Activated T-helper 1 cell treated with anti-CD3 and anti-CD28 coated beads, Interleukin-12 subunit alpha, Interleukin-12 subunit beta, Interleukin-2, Interleukin-4 antibody, amounts not matched to agents 30 ng/mL and 10 ng/mL and 1 ng/mL, durations not matched to agents 14 hours and 24 hours and 36 hours (primary cell): ENCODE measurements around the gene DCAF6. TPM values are rescaled to one million over a fixed set of nuclear protein-coding genes. Genes with fewer than 3 reads are reported as not detected.
A peak's percentile ranks its signal among the peaks of the same experiment; 100 is the strongest.
"Not testable (repeated sequence)": the region's sequence is repeated elsewhere in the genome, so short reads cannot be mapped to it uniquely, and the experiment has no call there.

Experiments
- DNase-seq: peaks from one replicate; pipeline ENCODE4 v3.0.0; 2021; ENCODE audit warnings: low spot score
- H3K27ac Mint-ChIP-seq: one replicate; pipeline ENCODE4 v1.8.0; 2021; ENCODE audit warnings: mild to moderate bottlenecking, mixed read lengths
- H3K27me3 Mint-ChIP-seq: one replicate; pipeline ENCODE4 v1.8.0; 2022; ENCODE audit warnings: mild to moderate bottlenecking, moderate library complexity, mixed read lengths; ENCODE audit not compliant: insufficient read depth
- H3K36me3 Mint-ChIP-seq: one replicate; pipeline ENCODE4 v1.8.0; 2021; ENCODE audit warnings: low read depth, mixed read lengths
- H3K4me1 Mint-ChIP-seq: one replicate; pipeline ENCODE4 v1.8.0; 2021; ENCODE audit warnings: low read depth, mixed read lengths
- H3K4me3 Mint-ChIP-seq: one replicate; pipeline ENCODE4 v1.8.0; 2021; ENCODE audit warnings: mild to moderate bottlenecking, moderate library complexity, mixed read lengths
- H3K9me3 Mint-ChIP-seq: one replicate; pipeline ENCODE4 v1.8.0; 2021; ENCODE audit warnings: mixed read lengths
- intact Hi-C: fragments of 100-400 bp; cut with micrococcal nuclease; formaldehyde crosslinking; loops from one replicate; pipeline ENCODE4 v1.15.1; 2024
- total RNA-seq: library from RNA; stranded (reverse); gene quantifications from 2 replicates; pipeline ENCODE4 v1.2.3, GENCODE V29; 2022

The DCAF6 gene
- total RNA-seq, 1 donor from 2014 or later = 20.9 TPM

DNA sequence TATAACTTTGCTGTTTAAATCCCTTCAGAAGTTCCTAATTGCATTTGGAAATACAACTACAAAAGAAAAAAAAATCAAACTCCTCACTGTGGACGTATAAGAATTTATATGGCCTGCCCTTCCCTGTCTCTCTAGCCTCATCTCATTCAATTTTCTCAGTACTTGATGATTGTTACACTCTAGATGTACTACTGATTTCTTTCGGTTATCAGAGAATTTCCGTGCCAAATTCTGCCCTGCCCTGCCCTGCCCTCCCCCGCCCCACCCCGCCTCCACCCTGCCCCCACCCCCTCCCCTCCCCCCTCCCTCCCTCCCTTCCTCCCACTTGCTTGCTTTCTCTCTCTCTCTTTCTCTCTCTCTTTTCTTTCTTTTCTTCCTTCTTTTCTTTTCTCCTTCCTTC is 72.1 kb downstream of the DCAF6 start:
- Mint-ChIP-seq H3K27me3 (no peaks in the 10 kb centered on the region), H3K9me3 (no peaks in the 10 kb centered on the region), H3K27ac (no peak overlapping the region), H3K4me3 (no peak overlapping the region), H3K36me3 (peaks cover 26% of the 10 kb centered on the region), H3K4me1 (no peaks in the 10 kb centered on the region)
- intact Hi-C loops = no loop called here
- no peak for DNase-seq

- Mint-ChIP-seq H3K4me3 (no peak overlapping the region), H3K27me3 (no peaks in the 10 kb centered on the region), H3K27ac (peak overlapping the region; percentile 16), H3K9me3 (no peaks in the 10 kb centered on the region), H3K36me3 (peaks cover 25% of the 10 kb centered on the region), H3K4me1 (no peaks in the 10 kb centered on the region)
- intact Hi-C loops = no loop called here
- no peak for DNase-seq
Measured at GRCh38 chr1:168009322-168009721, 72.8 kb downstream of the DCAF6 start.

GRCh38 chr1:168019407-168019806 is 82.9 kb downstream of the DCAF6 start:
- intact Hi-C loops = no loop called here
- DNase-seq = no peak
- peaks cover 8% of the 10 kb centered on the region for H3K36me3 Mint-ChIP-seq

GRCh38 chr1:168031198-168031597 is 94.7 kb downstream of the DCAF6 start:
- H3K4me1 Mint-ChIP-seq = no peaks in the 10 kb centered on the region
- H3K4me3 Mint-ChIP-seq = no peak overlapping the region
- DNase-seq = no peak
- intact Hi-C loops = no loop called here
- no peaks in the 10 kb centered on the region for H3K36me3 Mint-ChIP-seq
- no peaks in the 10 kb centered on the region for H3K27me3 Mint-ChIP-seq
- no peaks in the 10 kb centered on the region for H3K9me3 Mint-ChIP-seq
- H3K27ac Mint-ChIP-seq = no peak overlapping the region

More at GRCh38 chr1:168019407-168019806, 82.9 kb downstream of the DCAF6 start:
- Mint-ChIP-seq H3K4me3 (no peak overlapping the region), H3K27ac (no peak overlapping the region), H3K4me1 (no peaks in the 10 kb centered on the region), H3K9me3 (no peaks in the 10 kb centered on the region), H3K27me3 (no peaks in the 10 kb centered on the region)

GRCh38 chr1:168031627-168032026 is 95.1 kb downstream of the DCAF6 start:
- Mint-ChIP-seq H3K36me3 (no peaks in the 10 kb centered on the region), H3K4me1 (no peaks in the 10 kb centered on the region), H3K27ac (no peak overlapping the region), H3K27me3 (no peaks in the 10 kb centered on the region), H3K9me3 (no peaks in the 10 kb centered on the region), H3K4me3 (no peak overlapping the region)
- intact Hi-C loops = no loop called here
- no peak for DNase-seq

GRCh38 chr1:168032029-168032428 is 95.5 kb downstream of the DCAF6 start:
- no peaks in the 10 kb centered on the region for H3K4me1 Mint-ChIP-seq
- intact Hi-C loops = no loop called here

DNA sequence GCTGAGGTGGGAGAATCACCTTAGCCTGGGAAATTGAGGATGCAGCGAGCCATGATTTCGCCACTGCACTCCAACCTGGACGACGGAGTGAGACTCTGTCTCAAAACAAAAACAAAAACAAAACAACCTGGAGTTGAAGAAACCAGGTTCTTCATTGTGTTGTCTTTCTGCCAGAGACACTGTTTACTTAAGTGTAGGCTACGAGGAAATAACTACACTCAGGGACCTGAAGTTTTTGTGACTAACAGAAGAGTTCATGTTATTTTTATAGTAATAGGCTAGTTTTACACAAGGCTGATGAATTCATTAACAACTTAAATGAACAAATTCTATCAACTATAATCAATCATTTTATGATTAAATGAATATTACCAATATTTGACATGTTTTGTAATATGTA is 98.9 kb downstream of the DCAF6 start:
- H3K4me3 Mint-ChIP-seq = no peak overlapping the region
- no peaks in the 10 kb centered on the region for H3K9me3 Mint-ChIP-seq
- no peaks in the 10 kb centered on the region for H3K27me3 Mint-ChIP-seq
- no peaks in the 10 kb centered on the region for H3K4me1 Mint-ChIP-seq
- intact Hi-C loops = no loop called here
- no peak for DNase-seq
- H3K27ac Mint-ChIP-seq = no peak overlapping the region
- peaks cover 1% of the 10 kb centered on the region for H3K36me3 Mint-ChIP-seq

More at GRCh38 chr1:168032029-168032428, 95.5 kb downstream of the DCAF6 start:
- no peaks in the 10 kb centered on the region for H3K9me3 Mint-ChIP-seq
- H3K27ac Mint-ChIP-seq = no peak overlapping the region
- no peak overlapping the region for H3K4me3 Mint-ChIP-seq
- DNase-seq = no peak
- no peaks in the 10 kb centered on the region for H3K27me3 Mint-ChIP-seq
- no peaks in the 10 kb centered on the region for H3K36me3 Mint-ChIP-seq

GRCh38 chr1:168042362-168042761 is 105.9 kb downstream of the DCAF6 start:
- intact Hi-C loops = no loop called here

GRCh38 chr1:168045311-168045710 is 108.8 kb downstream of the DCAF6 start:
- Mint-ChIP-seq H3K27ac (no peak overlapping the region), H3K4me3 (no peak overlapping the region), H3K36me3 (peaks cover 14% of the 10 kb centered on the region), H3K27me3 (no peaks in the 10 kb centered on the region), H3K9me3 (no peaks in the 10 kb centered on the region), H3K4me1 (no peaks in the 10 kb centered on the region)
- intact Hi-C loops = no loop called here
- no peak for DNase-seq

More at GRCh38 chr1:168042362-168042761, 105.9 kb downstream of the DCAF6 start:
- no peak overlapping the region for H3K4me3 Mint-ChIP-seq
- H3K9me3 Mint-ChIP-seq = no peaks in the 10 kb centered on the region
- H3K36me3 Mint-ChIP-seq = peaks cover 13% of the 10 kb centered on the region
- H3K4me1 Mint-ChIP-seq = no peaks in the 10 kb centered on the region
- H3K27ac Mint-ChIP-seq = no peak overlapping the region
- DNase-seq = no peak
- H3K27me3 Mint-ChIP-seq = no peaks in the 10 kb centered on the region

GRCh38 chr1:168050307-168050706 is 113.8 kb downstream of the DCAF6 start:
- intact Hi-C loops = no loop called here
- H3K4me3 Mint-ChIP-seq = no peak overlapping the region

DNA sequence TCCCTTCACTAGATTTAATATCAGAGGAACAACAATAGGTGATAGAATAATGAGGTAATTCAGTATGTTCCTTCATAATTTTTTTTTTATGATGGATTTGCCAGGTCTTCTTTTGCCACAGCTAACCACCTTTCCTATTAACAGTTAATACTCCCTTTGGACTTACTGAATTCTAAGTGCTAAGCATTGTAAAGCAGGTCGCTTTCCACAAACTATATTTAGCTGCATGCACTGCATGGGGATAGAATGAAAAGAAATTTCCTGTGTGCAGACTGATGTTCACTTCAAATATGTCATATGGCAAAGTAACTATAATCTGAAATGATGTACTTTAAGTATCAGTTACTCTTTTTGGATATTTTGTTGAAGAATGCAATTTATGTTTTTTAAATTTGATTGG is 114.4 kb downstream of the DCAF6 start:
- Mint-ChIP-seq H3K4me3 (no peak overlapping the region), H3K4me1 (peaks cover 4% of the 10 kb centered on the region), H3K27me3 (no peaks in the 10 kb centered on the region), H3K27ac (no peak overlapping the region), H3K36me3 (peaks cover 6% of the 10 kb centered on the region), H3K9me3 (no peaks in the 10 kb centered on the region)
- no peak for DNase-seq
- intact Hi-C loops = no loop called here

More at GRCh38 chr1:168050307-168050706, 113.8 kb downstream of the DCAF6 start:
- H3K27ac Mint-ChIP-seq = no peak overlapping the region
- peaks cover 4% of the 10 kb centered on the region for H3K4me1 Mint-ChIP-seq
- H3K9me3 Mint-ChIP-seq = no peaks in the 10 kb centered on the region
- no peaks in the 10 kb centered on the region for H3K27me3 Mint-ChIP-seq
- DNase-seq = no peak
- peaks cover 6% of the 10 kb centered on the region for H3K36me3 Mint-ChIP-seq

- peaks cover 3% of the 10 kb centered on the region for H3K36me3 Mint-ChIP-seq
- H3K4me3 Mint-ChIP-seq = no peak overlapping the region
- H3K27ac Mint-ChIP-seq = no peak overlapping the region
- H3K4me1 Mint-ChIP-seq = peaks cover 4% of the 10 kb centered on the region
- DNase-seq = no peak
- H3K9me3 Mint-ChIP-seq = no peaks in the 10 kb centered on the region
- no peaks in the 10 kb centered on the region for H3K27me3 Mint-ChIP-seq
- intact Hi-C loops = no loop called here
Measured at GRCh38 chr1:168053681-168054080, 117.2 kb downstream of the DCAF6 start.

GRCh38 chr1:168054117-168054516 is 117.6 kb downstream of the DCAF6 start:
- no peak for DNase-seq
- Mint-ChIP-seq H3K4me3 (no peak overlapping the region), H3K27ac (no peak overlapping the region), H3K9me3 (no peaks in the 10 kb centered on the region), H3K36me3 (peaks cover 3% of the 10 kb centered on the region), H3K27me3 (no peaks in the 10 kb centered on the region), H3K4me1 (peaks cover 4% of the 10 kb centered on the region)
- intact Hi-C loops = no loop called here

DNA sequence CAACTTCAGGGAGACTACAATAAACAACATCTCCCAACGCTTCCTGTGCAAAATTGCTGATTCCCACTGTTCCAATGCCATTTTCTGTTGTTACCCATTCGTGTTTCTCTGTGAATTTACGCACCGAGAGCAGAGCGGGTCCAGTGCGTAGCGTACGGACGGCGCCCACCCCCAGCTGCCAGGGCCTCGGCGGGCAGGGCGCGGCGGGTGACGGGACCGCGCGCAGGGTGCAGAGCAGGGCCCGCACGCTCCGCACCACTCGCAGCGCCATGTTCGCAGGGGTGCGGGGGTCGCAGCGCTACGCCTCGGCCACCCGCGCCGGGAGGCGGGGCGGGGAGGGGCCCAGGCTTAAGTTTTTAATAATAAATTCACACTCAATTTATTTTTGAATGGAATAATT is 119.7 kb downstream of the DCAF6 start:
- H3K4me1 Mint-ChIP-seq, H3K9me3 Mint-ChIP-seq, DNase-seq, H3K4me3 Mint-ChIP-seq, H3K27ac Mint-ChIP-seq, H3K27me3 Mint-ChIP-seq, H3K36me3 Mint-ChIP-seq, intact Hi-C loops: not testable (repeated sequence)
